HL-60/S4 treated with retinoic acid at 250 ng/mL for 4 days and 3 days (cell line): ENCODE measurements around the gene THBS1.

Experiments used
- in situ Hi-C: fragments of 300-500 bp; cut with MboI; formaldehyde crosslinking; loops from 2 replicates; pipeline ENCODE4 v1.7.0; 2022; ENCODE audit warnings: low sequenced_read_pairs

Gene THBS1

DNA sequence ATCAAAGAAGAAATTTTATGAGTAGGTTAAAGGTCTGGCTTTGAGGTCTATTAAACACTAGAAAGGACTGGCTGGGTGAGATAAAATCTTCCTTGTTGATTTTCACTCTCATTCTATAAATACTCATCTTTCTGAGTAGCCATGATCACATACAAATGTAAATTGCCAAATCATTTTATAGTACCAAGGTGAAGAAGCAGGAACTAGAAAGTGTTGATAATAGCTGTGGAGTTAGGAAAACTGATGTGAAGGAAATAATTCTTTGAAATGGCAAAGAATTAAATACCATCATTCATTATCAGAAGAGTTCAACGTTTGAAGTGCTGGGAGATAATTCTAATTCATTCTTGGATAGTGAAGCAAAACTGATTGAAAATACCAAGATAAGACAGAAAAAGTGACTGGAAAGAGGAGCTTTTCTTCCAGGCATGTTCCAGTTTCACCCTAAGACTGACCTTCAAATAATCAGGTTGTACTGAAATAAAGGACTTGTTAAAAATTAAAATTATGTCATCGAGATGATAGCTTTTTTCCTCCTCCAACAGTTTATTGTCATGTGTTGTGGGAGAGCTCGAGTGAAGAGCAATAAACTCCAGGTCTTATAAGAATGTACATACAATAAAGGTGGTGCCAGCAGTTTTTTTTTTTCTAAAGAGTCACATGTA, 17.4 kb downstream of the THBS1 start:
- in situ Hi-C loops = loop anchor here (25.0 kb wide), 1 partner anchor 436 kb away; no protein-coding TSS in a partner anchor

DNA sequence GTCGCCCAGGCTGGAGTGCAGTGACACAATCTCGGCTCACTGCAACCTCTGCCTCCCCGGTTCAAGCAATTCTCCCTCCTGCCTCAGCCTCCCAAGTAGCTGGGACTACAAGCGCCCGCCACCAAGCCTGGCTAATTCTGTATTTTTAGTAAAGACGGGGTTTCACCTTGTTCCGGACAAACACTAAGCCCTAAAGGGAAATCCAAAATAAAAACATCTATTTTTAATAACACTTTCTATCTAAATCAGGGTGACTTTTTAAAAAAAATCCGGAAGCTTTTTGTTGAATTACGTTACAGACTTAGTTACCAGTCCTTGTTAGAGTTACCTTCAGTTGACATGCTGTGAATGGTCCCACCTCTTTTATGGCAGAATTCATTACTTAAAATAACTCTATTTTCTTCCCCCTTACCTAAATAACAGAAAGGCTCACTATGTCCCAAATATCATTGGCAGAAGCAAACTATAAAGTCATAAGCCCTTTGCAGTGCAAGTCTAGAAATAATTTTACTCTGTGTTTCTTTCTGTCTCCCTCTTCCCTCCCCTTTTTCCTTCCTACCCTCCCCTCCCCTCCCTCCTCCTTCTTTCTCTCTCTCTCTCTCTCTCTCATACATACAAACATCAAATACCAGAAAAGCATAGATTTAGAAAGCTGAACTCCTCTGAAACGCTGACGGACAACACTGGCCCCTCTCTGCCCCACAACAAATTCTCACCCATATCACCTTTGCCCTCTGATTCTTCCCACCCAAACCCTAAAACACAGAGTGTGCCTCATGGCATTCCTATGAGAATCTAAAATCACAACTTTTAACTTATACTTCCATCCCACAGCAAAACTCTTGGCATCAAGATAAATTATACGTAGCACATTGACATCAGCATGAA, 18.3 kb downstream of the THBS1 start:
- in situ Hi-C loops = loop anchor here (25.0 kb wide), 1 partner anchor 437 kb away; no protein-coding TSS in a partner anchor

DNA sequence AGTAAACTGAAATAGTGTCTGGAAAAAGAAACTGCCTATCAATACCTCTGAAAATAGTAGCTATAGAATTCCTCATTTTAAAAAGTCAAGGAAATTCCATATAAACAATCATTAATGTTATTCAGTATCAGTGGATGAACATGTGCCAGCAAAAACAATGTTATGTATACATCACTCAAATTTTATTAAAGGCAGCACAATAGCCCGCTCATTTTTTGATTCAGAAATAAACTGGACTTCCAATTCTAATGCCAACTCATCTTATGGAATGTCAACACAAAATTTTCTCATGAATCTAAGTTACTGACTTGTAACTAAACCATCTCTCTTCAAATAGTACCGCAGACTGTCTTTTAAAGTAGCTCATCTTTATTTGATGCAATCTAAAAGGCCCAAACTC, 19.0 kb downstream of the THBS1 start:
- in situ Hi-C loops = loop anchor here (25.0 kb wide), 1 partner anchor 438 kb away; no protein-coding TSS in a partner anchor

DNA sequence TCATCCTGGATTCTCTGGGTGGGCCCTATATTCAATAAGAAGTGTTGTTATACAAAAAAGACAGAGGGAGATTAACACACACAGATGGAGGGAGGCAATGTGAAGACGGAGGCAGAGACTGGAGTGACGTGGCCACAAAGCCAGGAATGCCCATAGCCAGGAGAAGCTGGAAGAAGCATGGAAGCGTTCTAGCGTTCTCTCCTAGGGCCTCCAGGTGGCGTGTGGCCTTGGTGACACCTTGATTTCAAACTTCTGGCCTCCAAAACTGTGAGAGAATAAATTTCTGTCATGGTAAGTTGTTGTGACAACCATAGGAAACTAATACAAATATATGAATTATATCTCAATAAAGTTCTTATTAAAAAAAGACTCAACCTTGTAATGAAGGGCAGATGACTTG, 21.3 kb downstream of the THBS1 start:
- in situ Hi-C loops = no loop called here

DNA sequence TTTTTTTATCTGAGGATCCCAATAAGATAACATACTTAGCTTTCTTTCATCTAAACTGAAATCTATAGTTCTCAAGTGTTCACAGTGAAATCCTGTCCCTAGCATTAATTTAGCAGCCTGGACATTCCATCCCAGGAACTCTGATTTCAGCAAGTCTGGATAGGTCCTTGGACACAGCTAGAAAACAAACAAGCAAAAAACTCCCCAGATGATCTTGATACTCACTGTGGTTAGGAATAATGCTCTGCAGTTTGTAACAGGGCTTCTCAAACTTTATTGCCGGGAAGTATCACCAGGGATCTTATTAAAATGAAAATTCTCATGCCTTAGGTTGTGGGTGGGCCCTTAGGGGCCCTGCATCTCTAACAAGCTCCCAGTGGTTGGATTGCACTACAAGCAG, 24.3 kb downstream of the THBS1 start:
- in situ Hi-C loops = no loop called here

DNA sequence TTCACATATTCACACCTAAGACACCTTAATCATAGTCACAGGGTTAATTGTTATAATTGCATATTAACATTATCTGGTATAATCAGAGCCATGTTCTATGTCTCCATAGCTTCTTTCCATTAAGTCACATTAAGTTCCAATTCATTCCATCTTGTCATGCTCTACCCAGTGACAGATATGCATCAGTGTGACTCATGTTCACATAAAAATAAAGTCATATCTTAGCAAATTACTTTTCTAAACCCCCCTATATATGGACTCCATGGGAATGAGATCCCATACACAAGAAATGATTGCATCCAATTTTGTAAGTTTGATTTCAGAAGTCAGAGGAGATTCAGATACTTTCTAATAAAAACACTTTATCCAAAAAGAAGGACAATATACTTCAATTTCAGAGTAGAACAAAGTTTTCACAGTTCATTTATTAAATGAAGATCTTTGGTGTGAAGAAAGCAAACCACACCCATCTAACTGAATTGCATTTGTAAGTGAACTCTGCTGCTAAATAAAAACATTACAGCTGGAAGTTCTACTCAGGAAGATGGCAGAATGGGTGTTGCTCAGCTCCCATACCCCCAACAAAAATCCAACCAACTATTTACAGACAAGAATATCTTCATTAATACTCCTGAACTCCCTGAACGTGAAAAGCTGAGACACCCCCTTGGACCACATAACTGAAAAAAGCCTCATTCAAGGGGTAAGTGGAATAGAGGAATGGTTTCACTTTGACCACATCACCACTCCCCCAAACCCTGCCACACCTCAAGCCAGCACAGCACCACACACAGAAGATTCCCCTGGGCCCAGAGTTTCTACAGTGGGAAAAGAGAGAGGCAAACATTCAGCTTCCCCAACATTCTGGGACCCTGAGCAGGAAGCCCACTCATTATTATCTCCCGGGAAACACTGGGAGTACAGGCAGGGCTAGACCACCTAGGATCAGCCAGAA, 27.6 kb downstream of the THBS1 start:
- in situ Hi-C loops = no loop called here

DNA sequence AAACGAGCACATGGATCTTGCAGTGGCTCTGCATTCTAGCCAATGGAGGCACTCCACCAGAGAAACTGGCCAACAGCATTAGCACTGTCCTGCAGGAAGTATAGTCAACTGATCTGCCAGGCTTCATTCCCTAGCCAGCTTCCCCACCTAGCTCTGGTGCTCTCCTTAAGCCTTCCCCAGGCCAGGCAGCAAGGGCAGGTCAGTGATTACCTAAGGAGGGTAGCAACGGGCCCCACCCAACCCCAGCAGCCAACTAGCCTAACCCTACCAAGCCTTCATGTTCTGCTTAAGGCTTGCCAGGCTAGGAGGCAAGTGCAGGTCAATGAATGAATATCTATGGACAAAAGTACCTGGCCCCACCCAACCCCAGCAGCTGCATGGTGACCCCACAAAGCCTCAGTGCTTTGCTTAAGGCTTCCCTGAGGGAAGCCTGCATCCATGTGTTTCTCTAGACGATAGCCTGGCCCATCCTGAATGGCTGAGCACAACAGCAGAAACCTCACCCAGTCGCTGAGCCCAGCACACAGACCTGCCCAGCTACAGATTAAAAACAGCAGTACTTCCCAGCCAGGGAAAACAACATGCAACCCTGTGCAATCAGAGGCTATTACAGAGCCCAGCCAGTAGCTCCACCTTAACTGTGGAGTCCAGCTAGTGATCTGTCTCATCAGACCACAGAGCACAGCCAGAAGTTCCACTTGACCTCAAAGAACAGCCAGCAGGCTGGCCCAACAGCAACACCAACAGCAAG, 28.5 kb downstream of the THBS1 start:
- in situ Hi-C loops = no loop called here

DNA sequence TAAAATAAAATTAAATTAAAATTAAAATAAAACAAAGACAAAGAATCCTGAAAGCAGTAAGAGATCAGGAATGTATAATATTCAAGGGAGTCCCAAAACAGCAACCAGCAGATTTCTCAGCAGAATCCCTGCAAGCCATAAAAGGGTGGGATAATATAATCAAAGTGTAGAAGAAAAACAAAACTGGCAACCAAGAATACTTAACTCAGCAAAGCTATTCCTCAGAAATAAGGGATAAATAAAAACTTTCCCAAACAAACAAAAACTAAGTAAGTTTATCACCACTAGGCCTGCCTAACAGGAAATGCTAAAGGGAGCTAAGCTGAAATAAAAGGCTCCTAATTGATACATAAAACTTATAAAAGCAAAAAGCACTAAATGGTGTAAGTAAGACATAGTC, 29.8 kb downstream of the THBS1 start:
- in situ Hi-C loops = no loop called here

DNA sequence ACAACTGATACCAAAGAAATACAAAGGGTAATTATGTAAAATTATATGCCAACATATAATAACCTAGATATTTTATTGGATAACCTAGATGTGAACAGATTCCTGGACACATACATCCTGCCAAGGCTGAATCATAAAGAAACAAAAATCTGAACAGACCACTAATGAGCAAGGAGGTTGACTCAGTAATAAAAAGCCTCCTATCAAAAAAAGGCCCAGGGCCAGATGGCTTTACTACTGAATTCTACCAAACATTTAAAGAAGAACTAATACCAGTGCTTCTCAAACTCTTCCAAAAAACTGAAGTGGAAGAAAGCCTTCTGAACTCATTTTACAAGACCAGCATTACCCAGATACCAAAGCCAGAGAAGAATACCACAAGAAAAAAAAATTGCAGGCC, 32.4 kb downstream of the THBS1 start:
- in situ Hi-C loops = no loop called here

DNA sequence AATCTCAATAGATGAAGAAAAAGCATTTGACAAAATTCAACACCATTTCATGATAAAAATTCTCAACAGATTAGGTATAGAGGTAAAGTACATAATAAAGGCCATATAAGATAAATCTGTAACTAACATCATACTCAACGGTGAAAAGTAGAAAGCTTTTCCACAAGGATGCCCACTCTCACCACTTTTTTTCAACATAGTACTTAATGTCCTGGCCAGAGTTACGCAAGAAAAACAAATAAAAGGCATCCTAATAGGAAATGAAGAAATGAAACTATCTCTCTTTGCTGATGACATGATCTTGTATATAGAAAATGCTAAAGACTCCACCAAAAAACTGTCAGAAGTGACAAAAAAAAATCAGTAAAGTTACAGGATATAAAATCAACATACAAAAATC, 33.0 kb downstream of the THBS1 start:
- in situ Hi-C loops = no loop called here

DNA sequence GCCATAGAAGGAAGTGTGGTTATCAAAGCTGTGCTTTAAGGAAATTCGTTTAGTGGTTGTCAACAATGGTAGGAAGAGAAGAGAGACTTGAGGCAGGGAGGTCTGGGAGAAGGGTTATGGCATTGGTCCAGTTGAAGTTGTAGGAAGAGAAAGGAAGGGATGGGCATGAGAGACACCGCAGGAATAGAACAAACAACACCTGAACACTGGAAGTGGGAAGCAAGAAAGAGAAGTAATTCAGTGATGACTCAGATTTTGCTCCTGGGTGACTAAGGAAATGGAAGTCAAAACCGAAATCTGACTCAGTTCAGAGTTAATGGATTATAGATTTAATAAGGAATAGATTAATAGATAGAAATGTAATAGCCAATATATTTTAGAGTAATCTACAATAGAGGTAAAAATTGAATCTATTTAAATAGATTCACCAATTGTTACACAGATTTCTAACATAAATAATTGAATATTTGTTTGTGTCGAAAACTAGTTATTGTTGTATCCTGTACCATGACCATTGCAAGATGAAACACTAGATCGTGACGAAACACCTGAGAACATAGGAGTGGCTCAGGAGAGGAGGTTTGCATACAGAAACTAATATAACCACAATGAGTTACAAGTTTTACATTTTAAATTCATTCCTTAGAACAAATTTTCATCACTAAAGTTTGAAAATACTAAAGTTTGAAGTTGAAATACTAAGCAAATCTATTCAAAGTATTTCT, 36.0 kb downstream of the THBS1 start:
- in situ Hi-C loops = no loop called here

DNA sequence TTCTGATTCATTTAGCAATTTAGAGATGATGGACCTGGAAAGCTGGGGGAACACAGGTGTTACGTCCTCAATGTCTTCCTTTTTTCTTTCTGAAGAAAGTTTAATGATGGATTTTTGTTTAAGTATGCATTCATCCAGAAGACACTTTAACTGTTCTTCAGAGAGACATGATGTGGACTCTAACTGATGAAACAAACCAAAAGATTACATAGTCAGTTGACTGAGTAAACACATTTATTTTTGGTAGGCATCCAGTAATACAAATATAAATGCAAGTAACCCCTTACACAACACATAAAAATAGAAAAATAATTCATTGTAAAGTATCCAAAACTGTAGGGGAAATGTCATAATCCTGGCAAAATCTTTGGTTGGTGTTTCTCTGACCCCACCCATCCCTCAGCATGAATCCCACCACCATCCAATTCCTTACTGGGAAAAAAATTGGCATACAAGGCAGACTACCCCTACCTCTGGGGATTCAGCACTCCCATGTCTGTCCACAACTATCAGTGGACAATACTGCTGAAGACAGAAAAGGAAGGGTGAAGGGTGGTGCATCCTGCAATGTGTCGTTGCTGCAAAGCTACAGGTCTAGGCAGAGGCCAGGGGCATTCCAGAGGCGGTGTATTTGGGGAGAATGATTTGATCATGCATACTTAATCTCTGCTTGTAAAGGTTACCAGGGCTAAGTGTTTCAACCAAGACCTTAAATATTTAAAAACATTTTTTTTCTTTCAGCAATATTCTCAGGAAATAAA, 37.4 kb downstream of the THBS1 start:
- in situ Hi-C loops = no loop called here

DNA sequence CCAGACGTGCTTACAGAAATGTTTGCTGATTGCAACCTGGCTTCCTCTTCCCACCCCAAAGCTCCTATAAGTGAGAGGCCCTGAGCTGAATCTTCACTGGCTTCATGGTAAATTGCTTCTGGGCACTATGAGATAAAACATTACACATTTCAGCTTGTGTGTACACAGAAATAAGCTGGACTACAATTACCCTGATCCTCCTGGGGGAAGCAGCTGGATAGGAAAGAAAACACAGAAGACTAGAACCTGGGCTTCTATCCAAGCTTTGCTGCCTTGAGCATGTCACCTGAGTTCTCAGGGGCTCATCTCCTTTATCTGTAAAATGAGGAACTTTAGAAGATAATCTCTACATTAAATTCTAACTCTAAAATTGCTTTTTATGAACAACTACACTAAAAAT, 40.3 kb downstream of the THBS1 start:
- in situ Hi-C loops = no loop called here

DNA sequence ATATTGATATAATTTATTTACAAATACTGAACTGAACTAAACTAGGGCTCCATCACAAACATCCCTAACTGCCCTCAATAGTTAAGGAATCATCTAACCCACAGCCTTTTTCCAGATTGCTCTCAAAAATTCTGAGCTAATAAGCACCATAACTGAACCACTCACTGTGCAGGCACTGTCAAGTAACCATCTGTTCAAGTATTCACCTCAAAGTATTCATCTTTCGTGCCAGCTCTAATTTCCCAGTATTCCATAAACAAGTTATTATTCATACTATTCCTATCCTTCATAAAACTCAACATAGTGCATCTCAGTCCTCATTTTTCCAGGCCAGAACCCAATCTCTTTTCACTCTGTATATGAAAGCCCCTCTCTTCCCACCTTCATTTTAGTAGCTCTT, 41.1 kb downstream of the THBS1 start:
- in situ Hi-C loops = no loop called here

DNA sequence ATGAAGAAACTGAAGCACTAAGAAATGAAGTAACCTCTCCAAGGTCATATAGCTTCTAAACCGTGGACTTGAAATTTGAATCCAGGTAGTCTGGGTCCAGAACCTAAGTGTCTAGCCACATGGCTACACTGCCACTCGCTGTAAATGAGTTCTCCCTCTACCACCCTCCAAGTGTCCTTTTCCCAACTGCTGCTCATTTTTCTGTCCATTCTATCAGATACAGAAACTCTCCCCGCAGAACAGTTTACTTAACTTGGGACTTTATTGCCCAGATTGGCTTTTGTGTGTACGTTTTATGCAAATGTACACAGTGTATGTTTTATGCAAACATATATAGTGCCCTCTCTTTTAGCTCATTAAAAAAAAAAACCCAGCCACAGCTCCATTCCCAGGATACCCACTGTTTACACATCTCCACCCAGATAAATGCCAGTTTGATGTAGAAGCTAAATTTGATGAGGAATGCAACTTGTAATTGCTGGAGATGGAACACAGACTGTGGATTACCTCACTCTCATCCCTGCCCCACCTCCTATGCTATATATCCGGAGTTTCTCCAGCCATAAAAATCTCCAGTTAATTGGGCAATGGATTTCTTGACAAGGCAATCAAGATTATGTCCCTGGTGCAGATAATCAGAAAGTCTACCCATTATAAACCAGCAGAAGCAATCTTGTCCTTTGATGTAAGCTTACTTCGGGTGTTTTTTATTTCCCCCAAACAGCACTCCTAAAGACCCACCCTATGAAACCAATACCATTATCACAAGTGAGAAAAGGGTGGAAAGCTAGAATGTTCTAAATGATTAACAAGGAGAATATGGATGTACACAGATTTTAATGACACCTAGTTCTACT, 42.0 kb downstream of the THBS1 start:
- in situ Hi-C loops = no loop called here

DNA sequence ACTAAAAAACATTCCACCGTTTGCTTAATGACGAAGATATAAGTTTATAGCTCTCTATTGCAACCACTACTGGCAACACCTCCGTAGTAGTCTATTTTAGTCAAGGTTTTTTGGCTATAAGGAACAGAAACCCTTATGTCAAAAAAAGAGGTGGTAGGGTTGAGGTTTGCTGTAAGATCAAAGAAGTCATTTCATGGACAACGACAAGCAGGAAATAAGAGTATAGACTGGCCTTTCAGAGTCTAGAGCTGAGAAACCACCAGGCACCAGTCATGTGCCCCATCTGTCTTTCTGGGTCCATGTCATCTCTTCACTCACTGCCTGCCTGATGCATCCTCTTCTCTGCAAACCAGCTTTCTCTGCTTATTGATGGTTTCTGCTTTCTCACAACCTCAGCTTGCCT, 42.7 kb downstream of the THBS1 start:
- in situ Hi-C loops = no loop called here

DNA sequence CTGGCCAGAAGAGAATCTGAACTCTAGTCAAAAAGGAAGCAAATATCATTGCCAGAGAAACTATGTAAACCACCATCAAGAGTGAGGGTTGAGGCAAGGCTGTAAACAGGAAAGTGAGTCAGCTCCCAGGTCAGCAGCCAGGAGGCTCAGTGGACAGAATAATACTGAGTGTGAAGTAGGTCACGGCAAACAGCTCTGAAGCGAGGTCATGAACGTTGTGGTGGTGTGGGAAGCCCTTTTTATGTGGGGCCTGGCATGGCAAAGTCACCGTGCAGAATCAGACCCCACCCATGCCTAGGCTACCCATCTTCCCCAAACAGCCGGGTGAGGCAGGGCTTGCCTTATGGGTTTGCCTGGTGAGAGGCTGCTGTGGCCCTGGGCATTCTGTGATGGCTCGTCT, 43.9 kb downstream of the THBS1 start:
- in situ Hi-C loops = no loop called here

DNA sequence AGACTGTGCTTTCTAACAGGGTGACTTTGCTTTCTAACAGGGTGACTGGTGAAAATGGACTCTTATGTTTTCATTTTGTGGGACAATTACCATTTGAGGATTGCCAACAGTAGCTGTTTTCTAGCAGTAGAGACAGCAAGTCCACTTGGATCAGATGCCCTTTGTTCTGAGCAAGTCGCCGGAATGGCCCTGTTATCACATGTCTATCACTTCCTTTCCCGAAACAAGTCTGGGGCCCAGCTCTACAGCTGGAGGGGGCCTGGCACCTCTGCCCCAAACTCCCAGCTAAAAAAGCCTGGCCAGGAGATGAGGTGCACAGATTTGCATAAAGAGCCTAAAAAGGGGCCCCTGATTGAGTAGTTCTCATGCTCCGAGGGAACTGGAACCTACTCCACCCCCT, 44.6 kb downstream of the THBS1 start:
- in situ Hi-C loops = no loop called here
